ENCODE data around the gene CNTNAP2. TPM values are rescaled to one million over a fixed set of nuclear protein-coding genes. Genes with fewer than 3 reads are reported as not detected.

Gene CNTNAP2
- total and polyA plus RNA-seq, 2 donors (not counting 1 experiment from before 2014, with no cell fraction given): not detected

GRCh38 chr7:148148456-148148855, 2031.9 kb downstream of the CNTNAP2 start:
- H3K9me3 ChIP-seq (ENCODE audit: control insufficient read depth, insufficient read depth, low read depth, low read length): no peaks in the 10 kb centered on the region
- no peak overlapping the region for H3K27ac ChIP-seq (ENCODE audit: insufficient read depth, low read length)
- DNase-seq (ENCODE audit: low read depth in 2 of 2): no peak
- no peak overlapping the region for H3K4me3 ChIP-seq (replicated peaks in 1 of 4; ENCODE audit: control extremely low read depth in 1 of 4, insufficient read depth in 1 of 4, low read depth in 3 of 4, low read length in 4 of 4)
- no peaks in the 10 kb centered on the region for H4K20me1 ChIP-seq (ENCODE audit: control insufficient read depth, extremely low read depth, insufficient read depth, low read length)
- H3K79me2 ChIP-seq (ENCODE audit: control insufficient read depth, insufficient read depth, low read length): no peaks in the 10 kb centered on the region
- no peaks in the 10 kb centered on the region for H3K27me3 ChIP-seq (ENCODE audit: control insufficient read depth, insufficient read depth, low read length)
- H3K4me2 ChIP-seq (ENCODE audit: extremely low read depth, insufficient read depth, low read length): no peak overlapping the region
- no peaks in the 10 kb centered on the region for H3K36me3 ChIP-seq (ENCODE audit: control insufficient read depth, insufficient read depth, low read length)
- H2AFZ ChIP-seq (ENCODE audit: low read length): no peak overlapping the region
- H3K9ac ChIP-seq (ENCODE audit: insufficient read depth, low read length): no peak overlapping the region
- TF ChIP-seq CTCF (conservative IDR thresholded peaks at IDR 0.05 in 1 of 2, IDR thresholded peaks at IDR 0.05 in 1 of 2; ENCODE audit: low read depth in 1 of 2, low read length in 2 of 2): no peak
- no peak for TF ChIP-seq EZH2 (IDR thresholded peaks at IDR 0.05; ENCODE audit: low read length, missing control alignments)
- H3K4me1 ChIP-seq (ENCODE audit: control insufficient read depth, extremely low read depth, insufficient read depth, low read length): no peaks in the 10 kb centered on the region

- H3K79me2 ChIP-seq (ENCODE audit: control insufficient read depth, insufficient read depth, low read length): no peaks in the 10 kb centered on the region
- no peak overlapping the region for H3K27ac ChIP-seq (ENCODE audit: insufficient read depth, low read length)
Observed at GRCh38 chr7:148149730-148150129, 2033.1 kb downstream of the CNTNAP2 start.

GRCh38 chr7:148151778-148152177, 2035.2 kb downstream of the CNTNAP2 start:
- Histone ChIP-seq H3K79me2 (ENCODE audit: control insufficient read depth, insufficient read depth, low read length) (no peaks in the 10 kb centered on the region), H3K27me3 (ENCODE audit: control insufficient read depth, insufficient read depth, low read length) (no peaks in the 10 kb centered on the region), H2AFZ (ENCODE audit: low read length) (no peak overlapping the region), H3K27ac (ENCODE audit: insufficient read depth, low read length) (no peak overlapping the region), H3K4me1 (ENCODE audit: control insufficient read depth, extremely low read depth, insufficient read depth, low read length) (no peaks in the 10 kb centered on the region), H4K20me1 (ENCODE audit: control insufficient read depth, extremely low read depth, insufficient read depth, low read length) (no peaks in the 10 kb centered on the region), H3K4me3 (replicated peaks in 1 of 4; ENCODE audit: control extremely low read depth in 1 of 4, insufficient read depth in 1 of 4, low read depth in 3 of 4, low read length in 4 of 4) (no peak overlapping the region), H3K4me2 (ENCODE audit: extremely low read depth, insufficient read depth, low read length) (no peak overlapping the region), H3K9ac (ENCODE audit: insufficient read depth, low read length) (no peak overlapping the region), H3K9me3 (ENCODE audit: control insufficient read depth, insufficient read depth, low read depth, low read length) (no peaks in the 10 kb centered on the region), H3K36me3 (ENCODE audit: control insufficient read depth, insufficient read depth, low read length) (no peaks in the 10 kb centered on the region)
- TF ChIP-seq CTCF (conservative IDR thresholded peaks at IDR 0.05 in 1 of 2, IDR thresholded peaks at IDR 0.05 in 1 of 2; ENCODE audit: low read depth in 1 of 2, low read length in 2 of 2) (no peak), EZH2 (IDR thresholded peaks at IDR 0.05; ENCODE audit: low read length, missing control alignments) (no peak)
- no peak for DNase-seq (ENCODE audit: low read depth in 2 of 2)

More at GRCh38 chr7:148149730-148150129, 2033.1 kb downstream of the CNTNAP2 start:
- Histone ChIP-seq H4K20me1 (ENCODE audit: control insufficient read depth, extremely low read depth, insufficient read depth, low read length) (no peaks in the 10 kb centered on the region), H3K4me2 (ENCODE audit: extremely low read depth, insufficient read depth, low read length) (no peak overlapping the region), H2AFZ (ENCODE audit: low read length) (no peak overlapping the region), H3K9ac (ENCODE audit: insufficient read depth, low read length) (no peak overlapping the region), H3K4me1 (ENCODE audit: control insufficient read depth, extremely low read depth, insufficient read depth, low read length) (no peaks in the 10 kb centered on the region), H3K36me3 (ENCODE audit: control insufficient read depth, insufficient read depth, low read length) (no peaks in the 10 kb centered on the region), H3K27me3 (ENCODE audit: control insufficient read depth, insufficient read depth, low read length) (no peaks in the 10 kb centered on the region), H3K9me3 (ENCODE audit: control insufficient read depth, insufficient read depth, low read depth, low read length) (no peaks in the 10 kb centered on the region), H3K4me3 (replicated peaks in 1 of 4; ENCODE audit: control extremely low read depth in 1 of 4, insufficient read depth in 1 of 4, low read depth in 3 of 4, low read length in 4 of 4) (no peak overlapping the region)
- no peak for TF ChIP-seq CTCF (conservative IDR thresholded peaks at IDR 0.05 in 1 of 2, IDR thresholded peaks at IDR 0.05 in 1 of 2; ENCODE audit: low read depth in 1 of 2, low read length in 2 of 2)
- TF ChIP-seq EZH2 (IDR thresholded peaks at IDR 0.05; ENCODE audit: low read length, missing control alignments): no peak
- DNase-seq (ENCODE audit: low read depth in 2 of 2): no peak

Data from fibroblast of lung (primary cell).